Activated naive CD8-positive, alpha-beta T cell treated with anti-CD3 and anti-CD28 coated beads, Interleukin-2, amount 50 U/mL, for 16 hours (primary cell): ENCODE data around the gene GIGYF2.
"Not testable (repeated sequence)": the region's sequence is repeated elsewhere in the genome, so short reads cannot be mapped to it uniquely, and the experiment has no call there.

Experiments
- DNase-seq: peaks from one replicate; pipeline ENCODE4 v3.0.0-alpha.2; 2020; ENCODE audit warnings: low read depth, low spot score

Gene GIGYF2

DNA sequence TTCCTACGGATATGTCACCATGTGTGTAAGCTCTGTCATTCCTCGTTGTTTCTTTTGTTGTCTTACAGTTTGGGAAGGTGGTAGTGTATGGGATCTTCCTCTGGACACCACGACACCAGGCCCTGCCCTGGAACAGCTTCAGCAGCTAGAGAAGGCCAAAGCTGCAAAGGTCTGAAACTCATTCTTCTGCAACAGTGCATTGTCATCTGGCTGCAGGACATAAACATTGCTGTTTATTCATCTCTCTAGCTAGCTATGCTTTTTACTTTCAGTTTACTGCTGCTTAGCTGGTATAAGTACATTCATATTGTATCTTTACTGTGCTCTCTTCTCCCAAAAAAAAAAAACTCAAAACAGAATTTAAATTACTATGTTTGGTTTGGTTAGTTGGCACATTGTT lies 118.4 kb downstream of the GIGYF2 start:
- DNase-seq: no peak

GRCh38 chr2:232816657-232817056 lies 119.5 kb downstream of the GIGYF2 start:
- no peak for DNase-seq

- DNase-seq: no peak
Measured at GRCh38 chr2:232817756-232818155, 120.6 kb downstream of the GIGYF2 start.

- no peak for DNase-seq
Measured at GRCh38 chr2:232829988-232830387, 132.9 kb downstream of the GIGYF2 start.

DNA sequence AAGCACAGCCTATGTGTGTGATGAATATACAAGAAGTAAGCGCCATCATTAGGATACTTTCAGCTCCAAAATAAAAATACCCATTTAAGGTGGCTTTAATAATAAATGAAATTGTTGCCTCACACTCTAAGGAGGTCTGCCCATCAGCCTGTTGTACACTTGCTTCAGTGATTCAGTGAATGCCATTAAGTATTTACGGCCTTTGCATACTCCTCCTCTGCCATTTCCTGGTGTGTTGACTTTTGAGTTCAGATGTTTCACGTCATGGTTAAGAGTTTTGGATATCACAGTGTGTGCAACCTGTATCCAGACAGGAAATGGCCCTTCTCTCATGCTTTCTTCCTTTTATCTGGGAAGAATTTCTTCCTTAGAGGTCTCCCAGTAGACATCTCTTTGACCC lies 134.4 kb downstream of the GIGYF2 start:
- no peak for DNase-seq

GRCh38 chr2:232833830-232834229 lies 136.7 kb downstream of the GIGYF2 start:
- no peak for DNase-seq

DNA sequence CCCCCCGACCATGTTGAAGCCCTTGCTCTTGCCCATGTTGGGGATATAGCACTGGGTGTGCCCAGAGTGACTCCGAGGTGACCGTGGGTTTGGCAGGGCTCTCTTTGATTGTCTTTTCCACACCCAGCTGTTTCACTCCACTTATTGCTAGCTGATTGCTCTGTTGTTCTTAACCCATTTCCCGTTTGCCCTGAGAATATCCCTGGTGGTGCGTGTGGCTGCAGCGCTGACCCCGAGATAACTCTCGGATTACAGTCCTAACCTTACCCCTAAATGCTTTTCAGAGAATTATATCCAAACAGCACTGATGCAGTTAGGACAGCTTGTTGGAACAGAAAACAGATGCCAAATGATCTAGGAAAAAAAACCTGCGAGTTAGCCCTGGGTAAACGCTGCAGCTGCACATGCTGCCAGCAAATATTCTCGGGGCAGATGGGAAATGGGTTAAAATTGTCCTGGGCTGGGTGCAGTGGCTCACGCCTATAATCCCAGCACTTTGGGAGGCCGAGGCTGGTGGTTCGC lies 138.6 kb downstream of the GIGYF2 start:
- no peak for DNase-seq

DNA sequence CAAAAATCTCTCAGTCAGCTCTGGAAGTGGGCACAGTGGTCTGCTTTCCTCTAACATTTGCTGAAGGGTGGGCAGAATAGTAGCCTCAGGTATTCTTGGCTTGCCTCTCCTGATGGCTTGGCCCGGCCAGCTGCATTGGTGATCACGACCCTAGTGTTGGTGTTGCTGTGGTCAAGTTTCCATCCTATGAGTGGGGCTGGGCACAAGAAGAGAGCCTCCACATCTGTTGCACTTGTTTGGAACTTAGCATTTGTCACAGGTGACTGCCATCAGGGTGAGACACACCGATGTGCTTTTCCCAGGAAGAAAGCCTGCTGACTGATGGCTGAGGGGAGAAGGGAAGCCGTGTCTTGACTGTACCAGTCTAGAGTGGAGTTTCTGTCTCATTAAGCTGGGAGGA lies 139.8 kb downstream of the GIGYF2 start:
- no peak for DNase-seq

DNA sequence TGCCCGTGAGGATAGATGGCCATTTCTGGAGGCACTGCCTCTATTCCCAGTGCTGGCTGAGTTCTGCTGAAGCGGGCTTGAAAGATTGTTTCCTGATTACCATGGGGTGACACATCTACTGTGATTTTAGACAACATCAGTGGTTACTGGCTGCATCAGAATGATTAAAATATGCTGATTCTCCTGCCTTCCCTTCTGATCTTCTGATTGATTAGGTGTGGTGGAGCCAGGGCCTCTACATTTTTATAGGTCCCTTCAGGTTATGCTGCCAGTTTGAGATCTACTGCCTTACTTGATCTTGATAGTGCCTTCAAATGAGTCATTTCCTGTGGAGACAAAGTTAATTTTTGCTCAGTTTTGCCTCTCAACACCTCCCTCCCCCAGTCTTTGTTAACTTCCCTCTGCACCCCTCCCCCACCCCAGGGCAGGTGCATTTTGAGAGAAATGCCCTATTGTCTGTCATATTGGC lies 141.3 kb downstream of the GIGYF2 start:
- no peak for DNase-seq

GRCh38 chr2:232839411-232840079 lies 142.4 kb downstream of the GIGYF2 start:
- DNase-seq: no peak

GRCh38 chr2:232842689-232843088 lies 145.6 kb downstream of the GIGYF2 start:
- no peak for DNase-seq

- DNase-seq: no peak
Measured at GRCh38 chr2:232843834-232844233, 146.7 kb downstream of the GIGYF2 start.

- DNase-seq: no peak
Measured at GRCh38 chr2:232846055-232846454, 148.9 kb downstream of the GIGYF2 start.

DNA sequence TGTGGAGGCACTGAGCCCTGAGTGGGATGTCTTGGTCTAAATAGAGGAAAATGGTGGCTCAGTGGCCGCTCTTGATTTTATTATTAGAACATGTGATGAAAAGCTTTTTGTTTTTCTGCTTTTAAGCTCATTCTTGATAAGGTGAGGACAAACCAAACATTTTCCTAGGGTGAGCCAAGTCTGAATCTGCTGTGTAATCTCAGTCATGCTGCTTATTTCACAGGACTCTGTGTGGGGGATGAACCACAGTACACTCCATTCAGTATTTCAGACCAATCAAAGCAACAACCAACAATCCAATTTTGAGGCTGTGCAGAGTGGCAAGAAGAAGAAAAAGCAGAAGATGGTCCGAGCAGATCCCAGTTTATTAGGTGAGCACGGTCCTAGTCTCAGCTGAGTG lies 152.9 kb downstream of the GIGYF2 start:
- DNase-seq: no peak

- not testable (repeated sequence) for DNase-seq
Measured at GRCh38 chr2:232852081-232852480, 154.9 kb downstream of the GIGYF2 start.

GRCh38 chr2:232852676-232853075 lies 155.5 kb downstream of the GIGYF2 start:
- DNase-seq: no peak

DNA sequence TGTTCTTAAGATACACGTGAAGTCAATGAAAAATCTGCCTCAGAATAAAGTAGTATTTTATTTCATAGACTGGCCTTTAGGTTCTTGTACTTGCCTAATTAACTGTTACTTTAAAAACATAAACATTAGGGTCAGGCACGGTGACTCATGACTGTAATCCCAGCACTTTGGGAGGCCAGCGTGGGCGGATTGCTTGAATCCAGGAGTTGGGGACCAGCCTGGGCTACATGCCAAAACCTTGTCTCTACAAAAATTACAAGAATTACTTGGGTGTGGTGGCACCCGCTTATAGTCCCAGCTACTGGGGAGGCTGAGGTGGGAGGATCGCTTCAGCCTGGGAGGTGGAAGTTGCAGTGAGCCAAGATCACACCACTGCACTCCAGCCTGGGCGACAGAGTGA lies 157.0 kb downstream of the GIGYF2 start:
- no peak for DNase-seq

DNA sequence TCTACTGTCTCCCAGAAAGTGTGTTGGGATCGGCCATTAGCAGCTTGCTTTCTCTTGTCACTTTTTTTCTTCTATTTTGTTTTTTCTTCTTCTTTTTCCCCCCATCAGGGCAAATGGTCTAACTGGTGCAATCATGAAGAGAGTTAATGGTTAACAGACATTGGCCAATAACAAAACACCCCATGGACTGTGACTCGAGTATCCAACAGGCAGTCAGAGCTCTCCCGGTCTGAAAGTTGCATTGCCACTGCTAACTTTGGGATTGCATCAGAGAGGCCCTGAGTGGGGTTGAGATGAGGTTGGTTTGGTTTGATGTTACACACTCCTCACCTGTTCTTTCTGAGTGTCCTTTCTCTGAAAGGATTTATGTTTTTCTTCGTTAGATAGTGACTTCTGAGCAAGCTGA lies 160.0 kb downstream of the GIGYF2 start:
- DNase-seq: no peak

DNA sequence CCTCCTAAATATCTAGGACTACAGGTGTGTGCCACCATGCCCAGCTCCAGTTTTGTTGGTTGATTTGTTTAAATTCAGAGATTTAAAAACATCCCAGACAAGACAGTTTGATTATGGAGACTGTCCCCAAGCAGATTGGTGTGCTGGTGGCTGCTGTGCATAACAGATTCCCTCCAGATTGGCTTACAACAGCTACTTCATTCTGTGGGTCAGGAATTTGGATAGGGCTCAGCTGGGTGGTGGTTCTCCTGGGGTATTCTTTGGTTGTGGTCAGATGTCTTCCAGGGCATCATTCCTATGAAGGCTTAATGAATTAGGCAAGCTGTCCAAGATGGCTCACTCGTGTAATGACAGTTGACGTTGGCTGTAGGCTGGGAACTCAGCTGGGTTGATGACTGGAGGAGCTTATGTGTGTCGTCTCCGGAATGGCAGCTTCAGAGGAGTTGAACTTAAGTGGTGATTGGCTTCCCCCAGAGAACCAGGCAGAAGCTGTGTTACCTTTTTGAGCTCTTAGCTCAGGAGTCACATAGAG lies 162.3 kb downstream of the GIGYF2 start:
- DNase-seq: no peak

- DNase-seq: no peak
Measured at GRCh38 chr2:232860593-232861241, 163.6 kb downstream of the GIGYF2 start.

- no peak for DNase-seq
Measured at GRCh38 chr2:232861353-232861752, 164.2 kb downstream of the GIGYF2 start.

- DNase-seq: no peak
Measured at GRCh38 chr2:232863996-232864395, 166.9 kb downstream of the GIGYF2 start.

DNA sequence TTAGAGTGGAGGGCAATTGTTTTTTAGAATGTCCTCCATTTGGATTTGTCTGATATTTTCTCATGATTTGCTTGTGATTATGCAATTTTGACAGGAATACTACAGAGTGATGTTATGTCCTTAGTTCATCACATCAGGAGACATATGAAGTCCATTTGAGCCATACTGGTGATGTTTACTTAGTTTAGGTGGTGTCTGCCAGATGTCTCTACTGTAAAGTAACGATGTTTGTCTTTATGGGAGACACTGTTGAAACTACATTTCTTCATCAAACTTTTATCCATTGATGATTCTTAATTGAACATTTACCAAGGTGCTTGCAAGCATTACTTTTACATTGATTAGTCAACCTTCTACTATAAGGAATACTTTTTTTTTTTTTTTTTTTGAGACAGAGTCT lies 168.0 kb downstream of the GIGYF2 start:
- no peak for DNase-seq
